SK-N-SH treated with all-trans-retinoic acid at 6 μM for 48 hours (cell line): Measurements from ENCODE around the gene TAT.
"Not testable (repeated sequence)": the region's sequence is repeated elsewhere in the genome, so short reads cannot be mapped to it uniquely, and the experiment has no call there.

ENCODE experiments used
- ATAC-seq: fragments of 200-7000 bp; cut with Tn5 transposase; 3 replicates; pipeline ENCODE4 v1.9.1; 2020; ENCODE audit warnings: mild to moderate bottlenecking, moderate library complexity
- ARNTL ChIP-seq: fragments of 450-650 bp; formaldehyde crosslinking; IDR thresholded peaks from 2 replicates; pipeline ENCODE4 v1.5.0; 2020; ENCODE audit warnings: low read depth, mild to moderate bottlenecking, moderate library complexity, borderline replicate concordance
- BACH2 ChIP-seq: fragments of 250-450 bp; sonication (Bioruptor Pico); IDR thresholded peaks from 2 replicates; pipeline ENCODE4 v1.9.0; 2021; ENCODE audit warnings: mild to moderate bottlenecking, borderline replicate concordance
- CSDC2 ChIP-seq: fragments of 250-450 bp; sonication (Bioruptor Pico); IDR thresholded peaks from 2 replicates; pipeline ENCODE4 v1.5.0; 2020; ENCODE audit warnings: mild to moderate bottlenecking, moderate library complexity
- CSRNP3 ChIP-seq: fragments of 250-450 bp; sonication (Bioruptor Pico); IDR thresholded peaks from 2 replicates; pipeline ENCODE4 v1.5.1; 2021; ENCODE audit warnings: mild to moderate bottlenecking, moderate library complexity
- ESRRG ChIP-seq: fragments of 250-450 bp; sonication (Bioruptor Pico); IDR thresholded peaks from 2 replicates; pipeline ENCODE4 v1.6.1; 2021; ENCODE audit warnings: mild to moderate bottlenecking
- GLIS3 ChIP-seq: fragments of 250-450 bp; sonication (Bioruptor Pico); IDR thresholded peaks from 2 replicates; pipeline ENCODE4 v1.5.0; 2020; ENCODE audit warnings: mild to moderate bottlenecking, moderate library complexity
- ISL1 ChIP-seq: fragments of 250-450 bp; sonication (Bioruptor Pico); IDR thresholded peaks from 2 replicates; pipeline ENCODE4 v2.1.2; 2022; ENCODE audit warnings: mild to moderate bottlenecking, moderate library complexity
- PATZ1 ChIP-seq: fragments of 250-450 bp; sonication (Bioruptor Pico); IDR thresholded peaks from 2 replicates; pipeline ENCODE4 v1.8.0; 2020; ENCODE audit warnings: mild to moderate bottlenecking, moderate library complexity, borderline replicate concordance
- PPARA ChIP-seq: fragments of 250-450 bp; sonication (Bioruptor Pico); IDR thresholded peaks from 2 replicates; pipeline ENCODE4 v1.5.0; 2020; ENCODE audit warnings: mild to moderate bottlenecking, borderline replicate concordance
- RARB ChIP-seq: fragments of 250-450 bp; sonication (Bioruptor Pico); IDR thresholded peaks from 2 replicates; pipeline ENCODE4 v1.8.0; 2021; ENCODE audit warnings: mild to moderate bottlenecking, moderate library complexity
- SNAI2 ChIP-seq: fragments of 250-450 bp; sonication (Bioruptor Pico); IDR thresholded peaks from 2 replicates; pipeline ENCODE4 v1.5.0; 2020; ENCODE audit warnings: mild to moderate bottlenecking, moderate library complexity
- TCF4 ChIP-seq: fragments of 250-450 bp; sonication (Bioruptor Pico); IDR thresholded peaks from 2 replicates; pipeline ENCODE4 v1.8.0; 2021; ENCODE audit warnings: mild to moderate bottlenecking, moderate library complexity, borderline replicate concordance
- TOX ChIP-seq: fragments of 250-450 bp; sonication (Bioruptor Pico); IDR thresholded peaks from 2 replicates; pipeline ENCODE4 v1.8.0; 2021; ENCODE audit warnings: mild to moderate bottlenecking, moderate library complexity, borderline replicate concordance
- TSHZ2 ChIP-seq: fragments of 250-450 bp; sonication (Bioruptor Pico); IDR thresholded peaks from 2 replicates; pipeline ENCODE4 v1.5.0; 2020; ENCODE audit warnings: mild to moderate bottlenecking, moderate library complexity
- ZC3H10 ChIP-seq: fragments of 250-450 bp; sonication (Bioruptor Pico); IDR thresholded peaks from 2 replicates; pipeline ENCODE4 v1.5.1; 2021; ENCODE audit warnings: mild to moderate bottlenecking, moderate library complexity
- ZFP3 ChIP-seq: fragments of 250-450 bp; sonication (Bioruptor Pico); IDR thresholded peaks from 2 replicates; pipeline ENCODE4 v1.5.0; 2020; ENCODE audit warnings: mild to moderate bottlenecking, moderate library complexity
- ZFP30 ChIP-seq: fragments of 450-650 bp; formaldehyde crosslinking; IDR thresholded peaks from 2 replicates; pipeline ENCODE4 v1.5.0; 2022; ENCODE audit warnings: mild to moderate bottlenecking, moderate library complexity
- ZNF565 ChIP-seq: fragments of 450-650 bp; formaldehyde crosslinking; conservative IDR thresholded peaks from 2 replicates; pipeline ENCODE4 v1.5.0; 2020; ENCODE audit warnings: low read depth, mild to moderate bottlenecking, moderate library complexity
- ZNF8 ChIP-seq: fragments of 450-650 bp; formaldehyde crosslinking; IDR thresholded peaks from 2 replicates; pipeline ENCODE4 v1.5.0; 2020; ENCODE audit warnings: mild to moderate bottlenecking, moderate library complexity
- TF ChIP-seq, protein P1 (sequence below): fragments of 250-450 bp; sonication (Bioruptor Pico); IDR thresholded peaks from 2 replicates; pipeline ENCODE4 v1.5.1; 2020; ENCODE audit warnings: low read depth, mild to moderate bottlenecking, moderate library complexity
- TF ChIP-seq, protein P2 (sequence below): fragments of 250-450 bp; sonication (Bioruptor Pico); IDR thresholded peaks from 2 replicates; pipeline ENCODE4 v1.8.0; 2021; ENCODE audit warnings: low read depth, mild to moderate bottlenecking, moderate library complexity, borderline replicate concordance

The TAT gene

GRCh38 chr16:71609066-71609465 lies 32.2 kb upstream of the TAT start (continued):
- no peak for TF ChIP-seq ZNF8 (CRISPR knock-in tag)
- TF ChIP-seq BACH2 (CRISPR knock-in tag), result no peak
- TF ChIP-seq PATZ1 (CRISPR knock-in tag), result no peak
- TF ChIP-seq SNAI2 (CRISPR knock-in tag), result no peak
- no peak for TF ChIP-seq ZFP3
- no peak for TF ChIP-seq TCF4

- no peak for TF ChIP-seq BACH2 (CRISPR knock-in tag)
- no peak for TF ChIP-seq TCF4
- TF ChIP-seq SNAI2 (CRISPR knock-in tag), result no peak
- TF ChIP-seq ZFP30 (CRISPR knock-in tag), result no peak
- no peak for TF ChIP-seq CSDC2
- no peak for TF ChIP-seq CSRNP3
- TF ChIP-seq, protein P1, sequence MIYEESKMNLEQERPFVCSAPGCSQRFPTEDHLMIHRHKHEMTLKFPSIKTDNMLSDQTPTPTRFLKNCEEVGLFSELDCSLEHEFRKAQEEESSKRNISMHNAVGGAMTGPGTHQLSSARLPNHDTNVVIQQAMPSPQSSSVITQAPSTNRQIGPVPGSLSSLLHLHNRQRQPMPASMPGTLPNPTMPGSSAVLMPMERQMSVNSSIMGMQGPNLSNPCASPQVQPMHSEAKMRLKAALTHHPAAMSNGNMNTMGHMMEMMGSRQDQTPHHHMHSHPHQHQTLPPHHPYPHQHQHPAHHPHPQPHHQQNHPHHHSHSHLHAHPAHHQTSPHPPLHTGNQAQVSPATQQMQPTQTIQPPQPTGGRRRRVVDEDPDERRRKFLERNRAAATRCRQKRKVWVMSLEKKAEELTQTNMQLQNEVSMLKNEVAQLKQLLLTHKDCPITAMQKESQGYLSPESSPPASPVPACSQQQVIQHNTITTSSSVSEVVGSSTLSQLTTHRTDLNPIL (CRISPR knock-in tag), result no peak
- TF ChIP-seq ZC3H10 (CRISPR knock-in tag), result no peak
- no peak for TF ChIP-seq ARNTL (CRISPR knock-in tag)
- TF ChIP-seq TSHZ2 (CRISPR knock-in tag), result no peak
- no peak for TF ChIP-seq ZNF8 (CRISPR knock-in tag)
- no peak for TF ChIP-seq ZNF565 (CRISPR knock-in tag)
- no peak for TF ChIP-seq ESRRG (CRISPR knock-in tag)
- TF ChIP-seq ISL1 (CRISPR knock-in tag), result no peak
- TF ChIP-seq, all 23 proteins: peak for 0
- ATAC-seq, result no peak
Measured at GRCh38 chr16:71600822-71601221, 23.9 kb upstream of the TAT start.

GRCh38 chr16:71598426-71598825 lies 21.5 kb upstream of the TAT start:
- not testable (repeated sequence) for ATAC-seq

DNA sequence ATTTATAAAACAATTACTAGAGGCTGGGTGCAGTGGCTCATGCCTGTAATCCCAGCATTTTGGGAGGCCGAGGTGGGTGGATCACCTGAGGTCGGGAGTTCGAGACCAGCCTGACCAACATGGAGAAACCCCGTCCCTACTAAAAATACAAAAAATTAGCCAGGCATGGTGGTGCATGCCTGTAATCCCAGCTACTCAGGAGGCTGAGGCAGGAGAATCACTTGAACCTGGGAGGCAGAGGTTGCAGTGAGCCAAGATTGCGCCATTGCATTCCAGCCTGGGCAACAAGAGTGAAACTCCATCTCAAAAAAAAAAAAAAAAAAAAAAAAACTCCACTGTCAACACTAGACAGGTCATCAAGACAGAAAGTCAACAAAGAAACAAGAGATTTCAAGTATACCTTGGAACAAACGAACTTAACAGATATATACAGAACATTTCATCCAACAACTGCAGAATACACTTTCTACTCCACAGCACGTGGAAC lies 18.5 kb upstream of the TAT start:
- ATAC-seq, result not testable (repeated sequence)

DNA sequence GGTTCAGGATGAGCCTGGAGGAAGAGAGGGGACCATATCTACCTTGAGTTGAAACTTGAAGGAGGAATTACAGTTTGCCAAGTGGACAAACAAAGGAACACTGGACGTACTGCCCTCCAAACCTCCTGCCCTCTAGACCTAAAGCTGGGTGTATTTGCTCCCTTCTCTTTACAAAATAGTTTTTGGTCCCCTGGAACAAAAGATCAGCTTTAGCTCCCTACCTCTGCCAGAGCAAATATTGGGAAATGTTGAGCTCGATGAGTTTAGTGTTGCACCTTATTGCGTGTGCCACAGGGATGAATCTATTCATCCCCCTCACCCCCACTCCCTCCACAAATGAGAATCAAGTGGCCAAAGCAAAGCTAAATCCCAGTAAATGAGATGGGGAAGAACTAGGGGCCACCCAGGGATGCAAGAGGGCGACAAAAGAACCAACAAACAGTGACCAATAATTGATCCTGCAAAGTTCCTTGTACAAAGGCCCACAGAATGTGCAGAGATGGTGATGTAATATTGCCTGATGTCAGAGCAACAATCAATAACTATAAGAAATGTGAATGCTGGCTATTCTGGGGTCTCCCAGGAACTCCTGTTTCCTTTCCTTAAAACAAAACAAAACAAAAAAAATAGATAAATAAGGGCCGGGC lies 17.2 kb upstream of the TAT start:
- TF ChIP-seq ZFP3 (no peak), PPARA (CRISPR knock-in tag) (no peak), TOX (CRISPR knock-in tag) (no peak), GLIS3 (CRISPR knock-in tag) (no peak), SNAI2 (CRISPR knock-in tag) (no peak), PATZ1 (CRISPR knock-in tag) (no peak), CSDC2 (no peak), ZNF565 (CRISPR knock-in tag) (no peak), RARB (no peak), ARNTL (CRISPR knock-in tag) (no peak), BACH2 (CRISPR knock-in tag) (no peak), ISL1 (CRISPR knock-in tag) (no peak), CSRNP3 (no peak)
- TF ChIP-seq, protein P2, sequence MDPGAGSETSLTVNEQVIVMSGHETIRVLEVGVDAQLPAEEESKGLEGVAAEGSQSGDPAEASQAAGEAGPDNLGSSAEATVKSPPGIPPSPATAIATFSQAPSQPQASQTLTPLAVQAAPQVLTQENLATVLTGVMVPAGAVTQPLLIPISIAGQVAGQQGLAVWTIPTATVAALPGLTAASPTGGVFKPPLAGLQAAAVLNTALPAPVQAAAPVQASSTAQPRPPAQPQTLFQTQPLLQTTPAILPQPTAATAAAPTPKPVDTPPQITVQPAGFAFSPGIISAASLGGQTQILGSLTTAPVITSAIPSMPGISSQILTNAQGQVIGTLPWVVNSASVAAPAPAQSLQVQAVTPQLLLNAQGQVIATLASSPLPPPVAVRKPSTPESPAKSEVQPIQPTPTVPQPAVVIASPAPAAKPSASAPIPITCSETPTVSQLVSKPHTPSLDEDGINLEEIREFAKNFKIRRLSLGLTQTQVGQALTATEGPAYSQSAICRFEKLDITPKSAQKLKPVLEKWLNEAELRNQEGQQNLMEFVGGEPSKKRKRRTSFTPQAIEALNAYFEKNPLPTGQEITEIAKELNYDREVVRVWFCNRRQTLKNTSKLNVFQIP (CRISPR knock-in tag), result no peak
- no peak for ATAC-seq
